ENCODE results near the gene GGACT. TPM values are rescaled to one million over a fixed set of nuclear protein-coding genes. Genes with fewer than 3 reads are reported as not detected.

The GGACT gene
- total RNA-seq, 1 donor from 2014 or later: 4.6 TPM

DNA sequence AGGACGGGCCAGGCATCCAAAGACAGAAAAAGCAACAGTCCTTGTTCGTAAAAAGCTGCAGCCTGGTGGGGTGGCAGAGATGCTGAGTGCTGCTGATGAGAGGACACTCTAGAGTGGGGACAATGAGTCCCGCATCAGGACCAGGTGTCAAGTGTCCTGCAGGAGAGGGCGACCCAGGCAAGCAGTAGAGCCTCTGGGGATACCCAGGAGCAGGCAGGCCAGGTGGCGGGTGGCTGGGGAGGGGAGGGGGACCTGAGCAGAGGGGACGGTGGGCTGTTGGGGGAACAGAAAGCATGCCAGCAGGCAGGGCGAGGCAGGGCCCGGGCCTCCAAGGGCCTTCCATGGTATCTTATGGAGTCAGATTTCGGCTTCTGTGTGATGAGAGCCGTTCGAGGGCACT lies 35.8 kb downstream of the GGACT start:
- no peak for DNase-seq (ENCODE audit: low read depth in 2 of 2)

DNA sequence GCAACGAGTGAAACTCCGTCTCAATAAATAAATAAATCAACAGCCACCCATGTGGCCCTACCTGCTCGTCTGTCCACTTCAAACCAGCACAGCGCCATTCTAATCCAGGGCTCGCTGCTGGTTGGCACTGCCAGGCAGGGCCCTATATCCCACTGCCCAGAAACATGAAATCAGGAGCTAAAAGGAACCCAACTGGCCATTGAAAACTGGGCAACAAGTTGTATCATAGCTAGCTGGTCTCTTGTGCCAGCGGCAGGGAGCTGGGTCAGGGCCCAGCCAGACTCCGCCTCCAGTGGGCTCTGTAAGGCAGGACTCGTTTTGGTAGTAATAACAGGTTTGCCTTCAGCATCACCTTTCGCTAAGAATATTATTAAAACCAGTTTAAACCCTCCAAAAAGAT lies 39.3 kb downstream of the GGACT start:
- DNase-seq (ENCODE audit: low read depth in 2 of 2): no peak

DNA sequence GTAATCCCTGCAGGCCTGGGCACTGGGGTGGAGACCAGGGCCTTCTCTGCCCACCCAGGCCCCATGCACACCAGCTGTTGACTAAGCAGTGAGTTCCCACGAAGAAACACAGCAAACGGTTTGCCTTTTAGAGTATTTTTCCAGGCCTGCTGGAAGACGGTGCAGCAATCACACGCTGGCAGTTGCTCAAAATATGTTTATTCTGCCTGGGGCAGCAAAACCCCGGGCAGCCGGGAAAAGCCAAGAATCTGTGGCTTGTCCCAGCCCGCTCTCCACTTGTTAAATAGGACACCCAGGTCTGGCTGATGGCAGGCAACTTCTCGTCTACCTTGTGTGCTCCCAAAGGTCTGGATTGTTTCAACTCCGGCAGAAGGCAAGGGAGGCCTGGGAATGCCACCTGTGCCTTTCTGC lies 40.8 kb downstream of the GGACT start:
- no peak for DNase-seq (ENCODE audit: low read depth in 2 of 2)

DNA sequence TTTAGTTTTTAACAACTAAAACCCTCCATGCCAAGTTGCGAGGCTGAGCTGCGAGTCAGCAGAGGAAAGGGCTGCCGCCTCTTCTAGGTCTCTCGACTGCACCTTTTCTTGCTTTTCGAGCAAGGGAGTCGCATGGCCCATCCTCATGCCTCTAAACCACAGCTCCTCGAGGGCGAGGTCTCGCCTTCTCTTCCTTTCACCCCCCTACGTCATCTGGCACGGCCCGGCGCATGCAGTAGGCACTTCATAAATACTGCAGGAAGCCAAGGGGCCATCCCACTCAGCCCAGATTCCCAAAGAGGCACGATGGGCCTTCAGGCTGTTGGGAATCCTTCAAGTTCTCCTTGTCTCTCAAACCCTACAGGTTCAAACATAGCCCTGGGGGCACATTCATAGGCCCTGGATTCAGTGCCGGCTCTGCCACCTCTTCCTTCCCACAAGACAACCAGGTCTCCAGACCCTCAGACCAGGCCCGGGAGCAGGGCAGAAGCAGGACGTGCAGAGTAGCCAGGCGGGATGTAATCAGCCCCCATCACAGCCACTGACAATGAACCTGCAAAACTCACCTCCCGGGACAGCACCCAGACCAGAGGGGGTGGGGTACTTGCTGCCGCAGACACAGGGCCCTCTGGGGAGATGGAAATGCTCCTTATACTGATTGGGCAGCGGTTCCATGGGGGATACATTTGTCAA lies 41.7 kb downstream of the GGACT start:
- no peak for DNase-seq (ENCODE audit: low read depth in 2 of 2)

DNA sequence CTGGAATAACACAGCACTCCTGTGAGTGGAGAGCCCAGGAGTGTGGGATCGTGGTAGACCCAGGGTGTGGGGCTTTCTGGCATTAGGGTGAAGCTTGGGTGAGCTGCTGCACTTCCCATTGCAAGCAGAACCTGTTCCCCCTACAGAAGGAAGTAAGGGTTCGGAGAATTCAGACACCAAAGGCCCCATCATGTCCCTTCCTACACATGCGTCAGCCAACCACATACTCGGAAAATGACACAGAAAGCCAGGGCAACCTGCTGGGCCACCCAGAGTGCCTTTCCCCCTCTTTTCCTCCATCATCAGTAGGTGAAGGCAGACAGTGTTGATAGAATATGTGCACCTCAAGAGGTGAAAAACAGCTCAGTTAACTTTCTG lies 42.9 kb downstream of the GGACT start:
- no peak for DNase-seq (ENCODE audit: low read depth in 2 of 2)

DNA sequence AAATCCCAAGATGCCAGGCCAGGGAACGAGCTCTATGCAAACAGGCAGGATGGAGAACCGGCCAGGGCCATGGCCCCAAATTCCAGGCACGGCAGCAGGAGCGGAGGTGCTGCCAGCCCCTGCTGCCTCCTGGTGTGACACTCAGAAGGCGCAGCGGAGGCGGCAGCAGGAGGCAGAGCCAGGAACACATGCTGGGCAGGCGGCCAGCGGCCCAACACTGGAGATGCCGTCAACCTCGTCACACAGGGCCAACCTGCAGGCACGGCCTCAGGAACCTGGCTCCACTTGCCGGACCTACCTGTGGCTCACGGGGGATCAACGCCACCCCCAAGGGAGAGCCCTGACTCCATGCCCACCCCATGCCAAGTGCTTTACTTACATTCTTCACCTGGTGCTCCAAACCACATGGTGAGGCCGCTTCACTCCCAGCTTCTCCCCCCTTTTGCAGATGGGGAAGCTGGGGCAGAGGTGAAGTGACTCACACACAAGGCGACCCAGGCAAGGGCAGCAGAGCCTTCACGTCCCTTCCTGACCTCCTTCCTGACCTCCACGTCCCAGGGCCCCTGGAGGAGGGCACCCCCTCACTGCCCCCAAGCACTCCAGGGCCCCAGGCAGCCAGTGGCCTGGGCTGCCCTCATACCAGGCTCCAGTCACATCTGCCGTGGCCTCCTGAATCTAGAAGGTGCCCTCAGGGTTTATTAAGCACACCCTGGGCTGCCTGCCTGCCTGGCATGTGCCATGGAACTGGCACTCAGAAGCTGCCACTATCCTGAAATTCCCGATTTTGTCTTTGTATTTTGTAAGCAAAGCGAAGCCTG lies 43.5 kb downstream of the GGACT start:
- DNase-seq (ENCODE audit: low read depth in 2 of 2): peak in 1 of 2 donors; percentile 75

DNA sequence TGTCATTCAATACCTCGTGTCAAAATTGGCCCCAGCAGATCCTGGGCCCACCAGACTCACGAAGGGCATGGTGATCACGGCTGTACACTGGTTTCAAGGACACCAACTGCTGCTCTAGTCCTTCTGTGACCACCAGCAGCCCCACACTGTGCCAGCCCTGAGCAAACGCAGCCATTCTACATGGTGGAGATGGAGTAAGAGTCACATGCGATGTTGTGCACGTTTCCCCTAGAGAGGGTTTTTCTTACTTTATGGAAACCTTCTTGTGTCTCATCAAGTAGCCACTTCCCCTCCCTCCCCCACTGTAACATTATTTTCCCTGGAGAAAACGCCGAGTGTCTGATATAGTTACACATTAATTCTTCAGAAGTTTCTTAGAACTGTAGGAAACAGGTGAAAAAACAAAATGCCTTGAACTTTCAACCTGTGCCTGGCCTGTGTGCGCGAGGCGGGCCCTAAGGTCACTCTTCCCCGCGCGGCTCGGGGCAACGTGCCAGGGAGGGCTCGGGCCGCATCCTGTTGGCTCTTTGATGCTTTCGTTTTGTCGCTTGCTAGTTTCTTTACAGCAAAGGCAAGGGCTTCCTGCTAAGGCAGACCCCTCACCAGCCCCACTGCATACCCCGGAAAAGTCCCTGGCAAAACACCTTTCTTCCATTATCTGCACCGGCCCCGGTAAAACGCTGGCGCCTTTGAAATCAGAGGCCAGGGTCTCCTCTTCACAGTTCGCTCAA lies 44.6 kb downstream of the GGACT start:
- peak in 1 of 2 donors; percentile 86 for DNase-seq (ENCODE audit: low read depth in 2 of 2)

DNA sequence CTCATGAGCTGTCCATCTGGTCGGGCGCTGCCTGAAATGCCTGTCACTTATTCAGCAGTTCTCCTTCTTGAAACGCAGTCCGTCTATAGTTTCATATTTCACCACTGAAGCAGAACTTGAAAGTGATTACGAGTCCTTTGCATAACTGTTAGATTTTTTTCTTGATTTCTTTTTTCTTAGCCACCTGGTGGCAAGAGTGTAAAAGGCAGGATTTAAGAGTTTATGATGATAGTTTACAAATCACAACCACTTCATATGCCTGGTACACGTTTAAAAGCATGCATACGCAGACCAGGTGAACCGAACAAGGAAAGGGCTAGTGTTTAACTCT lies 45.8 kb downstream of the GGACT start:
- peak in 1 of 2 donors; percentile 42 for DNase-seq (ENCODE audit: low read depth in 2 of 2)

DNA sequence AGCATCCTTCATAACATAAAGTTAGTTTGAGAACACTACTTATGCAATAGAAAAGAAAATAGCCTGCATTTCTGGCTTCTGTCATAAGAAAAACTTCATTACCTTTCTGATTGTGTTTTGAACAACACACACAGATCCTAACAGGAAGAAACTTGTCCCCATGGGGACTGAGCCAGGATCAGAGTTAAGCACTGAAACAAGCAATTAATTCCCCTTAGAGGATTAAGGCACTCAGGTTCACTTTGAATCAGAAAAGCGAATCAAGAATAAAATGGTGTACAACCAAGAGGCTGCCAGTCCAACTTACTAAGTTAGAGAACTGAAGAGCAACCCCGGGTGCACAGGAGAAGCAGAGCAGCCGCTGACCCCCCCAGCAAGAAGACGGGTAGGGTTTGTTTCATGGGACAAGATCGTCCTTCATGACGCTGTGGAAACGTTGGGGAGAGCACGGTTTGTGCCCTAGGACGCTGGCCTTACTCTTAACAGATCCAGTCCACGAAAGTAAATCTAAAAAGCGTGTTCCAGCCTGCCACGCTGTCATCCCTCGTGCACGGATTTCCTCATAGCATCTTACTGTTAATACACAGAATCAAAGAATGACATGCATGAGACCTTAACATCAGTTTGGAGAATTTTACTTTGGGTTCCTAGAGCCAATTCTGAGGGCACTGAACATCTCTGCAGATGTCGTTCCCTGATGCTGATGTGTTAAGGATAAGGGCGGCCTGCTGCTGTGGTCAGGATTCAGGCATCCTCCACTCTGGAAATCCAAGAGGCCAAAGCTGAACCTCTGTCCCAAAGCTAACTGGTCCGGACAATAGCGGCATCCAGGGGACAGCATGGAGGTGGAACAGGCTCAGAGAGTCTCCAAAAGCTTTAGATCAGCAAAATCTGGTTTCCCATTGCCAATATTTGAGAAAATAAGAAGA lies 46.4 kb downstream of the GGACT start:
- no peak for DNase-seq (ENCODE audit: low read depth in 2 of 2)

DNA sequence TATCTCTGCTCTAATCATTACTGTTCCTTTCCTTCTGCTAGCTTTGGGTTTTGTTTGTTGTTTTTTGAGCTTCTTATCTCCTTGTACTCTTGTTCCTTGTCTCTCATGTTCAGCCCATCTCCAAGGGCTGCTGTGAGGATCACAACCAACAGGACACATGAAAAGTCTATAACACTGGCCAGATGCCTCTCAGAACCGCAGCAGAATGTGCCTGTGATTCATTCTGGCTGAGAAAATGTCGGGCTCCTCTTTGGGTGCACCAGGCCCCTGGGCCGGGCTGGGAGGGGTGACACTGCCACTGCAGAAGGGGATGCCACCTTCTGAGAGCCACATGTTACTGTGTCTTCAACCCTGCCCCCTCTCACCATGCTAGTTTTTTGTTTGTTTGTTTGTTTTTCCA lies 48.0 kb downstream of the GGACT start:
- no peak for DNase-seq (ENCODE audit: low read depth in 2 of 2)

DNA sequence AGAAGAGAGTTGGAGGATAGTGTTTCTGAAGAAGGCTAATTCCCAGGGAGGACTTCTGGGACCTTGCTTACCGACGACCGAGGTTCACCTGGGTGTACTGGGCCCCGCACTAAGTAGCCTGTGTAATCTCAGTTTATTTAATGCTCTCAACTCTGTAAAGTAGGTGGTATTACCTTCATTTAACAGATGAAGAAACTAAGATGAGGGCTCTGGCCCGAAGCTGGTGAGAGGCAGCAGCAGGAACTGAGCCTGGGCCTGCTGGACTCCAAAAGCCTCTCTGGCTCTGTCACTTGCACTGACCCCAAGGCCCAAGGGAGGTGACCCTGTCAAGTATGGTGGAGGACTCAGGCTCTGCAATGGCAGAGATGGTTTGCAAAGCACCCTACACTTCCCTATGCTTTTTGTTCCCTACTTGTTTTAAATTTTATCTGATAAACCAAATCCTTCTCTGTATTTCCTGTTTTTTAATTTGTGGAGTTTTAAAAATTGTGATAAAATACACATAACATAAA lies 50.6 kb downstream of the GGACT start:
- DNase-seq (ENCODE audit: low read depth in 2 of 2): no peak

DNA sequence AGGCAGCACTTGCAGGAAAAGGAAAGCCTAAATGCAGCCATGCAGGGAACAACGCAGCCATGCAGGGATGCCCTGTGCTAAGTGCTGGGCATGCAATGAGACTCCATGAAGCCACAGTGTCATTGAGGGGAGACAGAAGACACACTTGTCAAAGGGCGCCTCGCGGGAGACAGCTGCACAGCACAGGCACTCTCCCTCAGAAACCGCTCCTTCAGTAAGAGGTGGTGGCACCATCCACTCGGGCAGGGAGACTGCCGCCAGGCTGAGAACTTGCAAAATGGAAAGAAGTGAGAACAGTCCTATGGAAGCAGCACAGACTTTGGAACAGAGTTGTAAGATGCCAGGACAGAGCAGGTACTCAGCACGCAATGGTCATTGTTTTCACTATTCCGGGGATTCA lies 51.1 kb downstream of the GGACT start:
- DNase-seq (ENCODE audit: low read depth in 2 of 2): no peak

DNA sequence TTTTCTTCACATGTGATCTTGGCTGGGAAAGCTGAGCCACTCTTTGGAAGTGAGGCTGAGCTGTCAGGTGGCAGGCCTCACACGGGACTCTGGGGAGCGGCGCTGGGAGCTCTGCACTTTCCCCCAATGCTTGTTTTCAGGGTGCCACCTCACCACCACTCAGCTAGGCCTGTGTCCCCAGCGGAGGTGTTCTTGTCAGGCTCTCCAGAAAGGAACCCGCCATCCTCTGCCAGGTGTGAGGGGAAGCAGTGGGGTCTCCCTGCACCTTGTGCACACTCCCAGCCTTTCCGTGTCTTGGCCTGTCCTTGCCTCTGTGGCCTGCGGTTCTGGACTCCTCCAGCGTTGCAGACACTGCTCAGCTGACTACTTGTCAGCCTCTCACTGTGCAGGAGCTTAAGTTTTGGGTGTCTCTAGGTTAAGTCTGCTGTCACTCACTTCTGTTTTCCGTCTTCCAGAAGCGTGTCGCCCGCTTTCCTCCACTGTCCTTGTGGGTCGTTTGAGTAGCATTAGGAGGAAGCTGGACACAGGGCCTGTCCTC lies 51.9 kb downstream of the GGACT start:
- no peak for DNase-seq (ENCODE audit: low read depth in 2 of 2)

DNA sequence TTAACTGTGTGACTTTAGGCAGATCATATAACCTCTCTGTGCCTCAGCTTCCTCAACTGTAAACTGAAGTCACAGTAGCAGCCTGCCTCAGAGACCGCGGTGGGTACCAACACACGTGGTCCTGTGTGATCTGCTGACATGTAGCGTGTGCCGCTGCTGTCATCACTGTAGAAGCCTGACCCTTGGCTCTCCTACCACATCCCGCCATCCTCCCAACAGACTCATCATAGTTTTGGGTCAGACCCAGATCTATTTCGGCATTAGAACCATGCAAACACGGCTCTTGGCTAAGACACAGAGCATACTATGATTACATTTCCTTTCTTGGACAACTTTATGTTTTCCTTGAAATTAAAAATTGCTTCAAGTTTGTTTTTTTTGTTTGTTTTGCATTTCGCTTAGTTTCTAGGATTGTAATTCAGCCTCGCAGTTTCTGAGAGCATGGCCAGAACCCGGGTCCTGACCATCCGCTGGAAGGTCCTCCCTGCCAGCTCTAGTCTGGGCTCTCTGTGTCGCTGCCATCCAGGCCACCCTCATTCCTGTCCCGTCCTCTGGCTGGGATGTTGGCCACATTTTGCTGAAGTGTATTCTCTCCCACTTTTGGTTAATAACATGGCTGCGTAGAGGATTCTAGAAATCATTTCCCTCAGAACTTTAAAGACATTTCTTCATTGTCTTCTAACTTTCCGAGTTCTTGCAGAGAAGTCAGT lies 53.0 kb downstream of the GGACT start:
- no peak for DNase-seq (ENCODE audit: low read depth in 2 of 2)

DNA sequence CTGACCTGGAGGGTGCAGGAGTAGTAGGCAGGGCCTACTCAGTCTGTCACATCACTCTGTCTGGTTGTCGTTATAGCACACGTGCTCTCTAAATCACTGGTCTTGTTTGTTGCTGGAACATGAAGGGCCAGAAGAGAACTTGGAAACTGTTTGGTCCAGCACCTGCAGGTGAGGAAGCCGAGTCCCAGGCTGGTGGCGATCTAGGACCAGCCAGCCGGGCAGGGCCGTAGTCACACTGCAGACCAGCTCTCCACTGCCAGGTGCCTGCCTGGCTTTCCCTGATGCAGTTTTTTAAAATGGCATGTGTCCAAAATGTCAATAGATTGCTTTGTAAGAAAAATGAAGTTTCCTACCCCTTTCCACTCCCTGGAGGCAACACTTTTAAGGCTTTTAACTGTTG lies 53.7 kb downstream of the GGACT start:
- DNase-seq (ENCODE audit: low read depth in 2 of 2): no peak

DNA sequence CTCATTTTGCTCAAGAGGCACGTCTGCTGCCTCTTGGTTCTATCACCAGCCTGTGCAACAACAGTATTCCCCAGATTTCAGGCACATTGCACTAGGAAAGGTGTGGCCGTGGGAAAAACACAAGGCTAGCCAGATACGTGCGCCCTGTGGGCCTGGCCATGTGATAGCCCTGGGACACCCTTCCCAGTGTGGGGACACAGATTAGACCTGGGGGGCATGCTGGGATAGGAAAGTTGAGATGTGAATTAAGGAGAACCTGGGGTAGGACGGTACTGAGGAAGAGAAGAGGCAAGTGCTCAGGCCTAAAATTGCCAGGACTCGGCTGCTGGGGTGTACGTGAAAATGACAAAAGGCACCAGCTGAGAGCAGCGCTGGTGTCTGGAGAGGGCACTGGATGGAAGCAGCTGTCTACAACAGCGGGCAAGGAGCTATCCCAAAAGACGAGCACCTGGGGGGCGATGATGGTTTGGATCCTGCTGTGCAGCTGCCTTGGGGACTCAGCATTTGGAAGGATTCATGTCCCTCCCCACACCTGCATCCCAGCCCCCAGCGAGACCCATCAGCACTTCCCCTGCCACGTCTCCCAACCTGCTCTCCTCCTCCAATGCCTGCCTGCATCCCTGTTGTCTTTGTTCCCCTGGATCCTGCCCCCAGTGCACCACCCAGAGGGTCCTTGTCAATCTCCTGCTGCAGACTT lies 54.3 kb downstream of the GGACT start:
- no peak for DNase-seq (ENCODE audit: low read depth in 2 of 2)

DNA sequence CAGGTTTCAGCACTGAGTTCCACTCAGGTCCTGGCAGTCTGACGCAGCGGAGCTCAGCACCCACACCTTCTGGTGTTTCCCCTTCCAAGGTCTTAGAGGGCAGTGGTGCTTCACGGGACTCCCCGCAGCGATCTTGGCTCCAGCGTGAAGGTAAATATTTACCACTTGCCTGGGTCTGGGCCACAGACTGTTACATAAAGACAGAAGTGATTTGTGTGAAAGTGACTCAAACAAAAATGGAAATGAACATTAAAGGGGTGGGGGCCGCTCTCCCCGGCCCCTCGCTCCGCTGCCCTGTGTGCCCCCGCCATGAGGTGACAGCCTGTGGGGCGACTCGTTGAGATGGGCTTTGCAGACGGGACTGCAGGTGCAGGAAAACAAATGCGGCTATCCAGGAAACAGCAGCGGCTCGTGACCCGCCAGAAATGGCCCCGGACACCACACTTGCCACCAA lies 55.0 kb downstream of the GGACT start:
- DNase-seq (ENCODE audit: low read depth in 2 of 2): no peak

DNA sequence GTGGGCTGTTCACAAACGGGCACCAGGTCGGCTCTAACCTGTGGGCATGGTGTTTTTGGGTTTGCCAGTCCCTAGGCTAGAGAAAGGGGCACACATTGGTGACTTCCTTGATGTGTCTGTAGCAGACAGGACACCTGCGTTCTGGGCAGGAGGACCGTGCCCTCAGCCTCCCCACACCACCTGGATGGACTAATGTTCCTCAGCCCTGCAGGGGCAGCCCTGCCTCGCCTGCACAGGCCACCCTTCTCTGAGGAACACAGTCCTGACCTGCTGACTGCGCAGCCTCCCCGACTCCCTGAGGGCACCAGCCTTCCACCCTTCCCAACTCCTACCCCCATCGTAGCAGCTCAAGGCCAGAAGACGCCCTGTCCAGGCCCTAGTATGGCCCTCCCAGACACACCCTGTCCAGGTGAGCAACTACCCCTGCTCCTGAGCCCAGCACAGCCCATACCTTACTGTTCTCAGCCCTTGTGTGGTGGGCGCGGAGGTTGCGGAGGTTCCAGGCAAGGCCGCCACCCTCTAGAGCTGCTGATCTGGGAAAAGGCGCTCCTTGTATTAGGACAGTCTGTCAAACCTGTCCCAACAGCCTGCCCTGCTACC lies 55.7 kb downstream of the GGACT start:
- no peak for DNase-seq (ENCODE audit: low read depth in 2 of 2)

DNA sequence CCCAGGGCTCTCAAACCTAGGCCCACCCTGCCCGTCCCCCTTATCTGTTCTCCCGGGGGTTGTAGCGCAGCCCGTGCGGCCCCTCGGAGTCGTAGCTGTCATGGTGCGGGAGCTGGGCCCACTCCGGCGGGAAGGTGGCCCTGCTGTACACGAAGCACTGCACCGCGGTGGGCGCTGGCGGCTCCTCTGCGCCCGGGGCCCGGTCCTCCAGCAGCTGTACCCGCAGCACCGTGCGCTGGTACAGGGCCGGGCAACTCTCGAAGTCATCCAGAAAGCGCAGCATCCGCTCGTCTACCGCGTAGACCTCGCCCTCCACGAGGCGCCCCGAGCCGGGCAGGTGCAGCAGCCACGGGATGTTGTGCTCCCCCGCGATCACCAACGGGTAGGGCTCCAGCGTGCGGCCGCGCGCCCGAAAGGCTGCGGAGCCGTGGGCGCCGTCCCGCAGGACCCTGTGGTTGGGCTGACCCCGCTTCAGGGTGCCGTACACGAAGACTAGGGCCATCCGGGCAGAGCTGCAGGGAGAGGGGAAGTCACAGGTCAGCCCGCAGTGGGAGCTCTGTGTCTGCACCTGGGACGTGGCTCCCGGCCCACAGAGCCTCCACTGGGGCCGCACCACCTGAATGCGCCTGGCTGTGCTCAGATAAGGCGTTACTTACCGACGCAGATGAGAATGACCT lies 56.4 kb downstream of the GGACT start:
- DNase-seq (ENCODE audit: low read depth in 2 of 2): no peak
